GM18909 (cell line): Measurements from ENCODE around the gene PTK7.
A peak's percentile ranks its signal among the peaks of the same experiment; 100 is the strongest.
"Not testable (repeated sequence)": the region's sequence is repeated elsewhere in the genome, so short reads cannot be mapped to it uniquely, and the experiment has no call there.

Experiments
- ATAC-seq: cut with Tn5 transposase; IDR thresholded peaks from one replicate; pipeline ENCODE4 v1.9.1; 2021; ENCODE audit warnings: mild to moderate bottlenecking; ENCODE audit not compliant: unreplicated experiment, poor library complexity

PTK7 gene

DNA sequence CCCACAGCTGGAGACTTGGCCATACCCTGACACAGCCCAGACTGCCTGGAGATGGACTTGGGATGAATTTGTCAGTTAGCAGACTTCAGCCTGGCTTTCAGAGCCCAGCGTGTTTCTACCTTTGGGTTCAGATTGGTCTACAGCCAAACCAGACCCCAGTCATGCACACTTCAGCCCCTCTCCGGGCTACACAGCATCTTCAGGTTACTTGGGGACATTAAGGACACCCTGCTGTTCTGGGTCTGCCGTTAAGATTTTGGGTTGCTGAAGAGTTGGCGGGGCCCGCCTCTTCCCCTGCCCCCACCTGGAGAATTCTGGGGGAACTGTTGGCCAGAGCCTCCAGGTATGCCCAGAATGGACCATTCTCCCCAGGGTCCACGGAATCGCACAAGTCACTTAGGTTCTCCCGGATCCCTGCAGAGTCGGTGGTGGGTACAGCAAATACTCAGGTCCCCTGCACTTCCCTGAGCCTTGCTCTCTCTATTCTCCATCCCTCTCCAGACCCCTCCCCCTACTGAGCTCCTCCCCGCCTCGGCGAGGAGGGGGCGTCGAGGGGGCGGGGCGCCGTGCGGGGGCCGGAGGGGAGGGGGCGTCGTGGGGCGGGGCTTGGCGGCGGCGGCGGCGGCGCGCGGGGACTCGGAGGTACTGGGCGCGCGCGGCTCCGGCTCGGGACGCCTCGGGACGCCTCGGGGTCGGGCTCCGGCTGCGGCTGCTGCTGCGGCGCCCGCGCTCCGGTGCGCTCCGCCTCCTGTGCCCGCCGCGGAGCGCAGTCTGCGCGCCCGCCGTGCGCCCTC, at the start of gene PTK7:
PTK7 (plus strand) TSS at position 645 of the 794 bp plus-strand sequence. CDS start 175 bp downstream, outside the sequence.
- ATAC-seq = no peak

DNA sequence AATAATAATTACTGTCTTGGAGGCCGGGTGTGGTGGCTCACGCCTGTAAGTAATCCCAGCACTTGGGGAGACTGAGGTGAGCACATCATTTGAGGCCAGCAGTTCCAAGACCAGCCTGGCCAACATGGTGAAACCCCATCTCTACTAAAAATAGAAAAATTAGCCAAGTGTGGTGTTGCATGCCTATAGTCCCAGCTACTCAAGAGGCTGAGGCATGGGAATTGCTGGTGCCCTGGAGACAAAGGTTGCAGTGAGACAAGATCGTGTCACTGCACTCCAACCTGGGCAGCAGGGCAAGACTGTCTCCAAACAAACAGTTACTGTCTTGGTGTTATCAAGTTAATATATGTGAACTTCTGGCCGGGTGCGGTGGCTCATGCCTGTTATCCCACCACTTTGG, 49.7 kb upstream of the PTK7 start:
- ATAC-seq = no peak

DNA sequence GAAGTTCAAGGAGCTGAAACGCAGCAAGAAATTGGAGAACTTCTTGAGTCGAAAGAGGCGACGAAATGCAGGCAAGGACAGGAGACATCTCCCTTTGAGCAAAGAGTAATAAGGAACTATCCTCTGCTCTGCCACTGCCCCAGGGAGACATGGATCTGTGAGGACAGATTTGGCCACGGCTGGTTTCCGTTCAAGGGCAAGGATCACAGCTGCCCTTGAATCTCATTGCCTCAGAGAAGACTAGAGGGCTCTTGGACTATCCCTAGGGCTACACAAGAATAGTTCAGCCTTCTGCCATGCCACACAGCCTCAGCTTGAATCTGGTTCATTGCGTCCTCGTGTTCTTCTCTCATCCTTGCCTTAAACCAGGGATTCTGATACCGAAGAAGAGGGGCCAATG, 47.0 kb upstream of the PTK7 start:
- ATAC-seq = no peak

DNA sequence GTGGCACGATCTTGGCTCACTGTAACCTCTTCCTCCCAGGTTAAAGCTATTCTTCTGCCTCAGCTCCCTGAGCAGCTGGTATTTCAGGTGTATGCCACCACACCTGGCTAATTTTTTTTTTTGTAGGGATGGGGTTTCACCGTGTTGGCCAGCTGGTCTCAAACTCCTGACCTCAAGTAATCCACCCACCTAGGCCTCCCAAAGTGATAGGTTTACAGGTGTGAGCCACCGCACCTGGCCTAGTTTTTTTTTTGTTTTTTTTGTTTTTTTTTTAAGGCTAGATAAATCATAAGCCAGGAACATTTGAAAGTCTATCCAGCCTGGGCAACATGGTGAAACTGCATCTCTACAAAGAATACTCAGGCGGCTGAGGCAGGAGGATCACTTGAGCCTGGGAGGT, 43.8 kb upstream of the PTK7 start:
- ATAC-seq = no peak

DNA sequence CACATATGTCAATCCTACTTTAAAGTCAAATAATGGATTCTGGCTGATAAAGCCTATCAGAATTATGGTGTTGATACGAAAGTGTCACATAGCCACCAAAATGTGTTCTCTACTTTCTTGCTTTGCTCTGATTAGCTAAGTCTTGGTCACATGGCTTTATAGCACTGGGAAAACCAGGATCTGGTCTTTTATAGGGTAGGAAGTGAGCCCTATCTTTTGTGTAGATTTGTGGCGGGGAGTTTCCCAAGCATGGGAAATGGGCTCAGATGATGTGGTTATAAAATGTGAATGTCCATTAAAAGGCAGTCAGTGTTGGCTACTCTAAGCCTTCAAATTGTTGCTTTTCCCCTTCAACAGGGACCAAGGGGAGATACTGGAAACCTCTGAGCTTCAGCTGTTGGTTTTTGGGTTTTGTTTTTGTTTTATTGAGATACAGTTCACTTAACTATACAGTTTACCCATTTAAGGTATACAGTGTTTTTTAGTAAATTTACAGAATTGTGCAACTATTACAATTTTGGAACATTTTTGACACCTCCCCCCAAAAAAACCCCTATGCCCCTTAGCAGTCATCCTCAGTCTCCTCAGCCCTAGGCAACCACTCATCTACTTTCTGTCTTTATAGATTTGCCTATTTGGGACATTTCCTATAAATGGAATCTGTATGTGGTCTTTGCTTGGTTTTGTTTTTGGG, 42.5 kb upstream of the PTK7 start:
- ATAC-seq = no peak

DNA sequence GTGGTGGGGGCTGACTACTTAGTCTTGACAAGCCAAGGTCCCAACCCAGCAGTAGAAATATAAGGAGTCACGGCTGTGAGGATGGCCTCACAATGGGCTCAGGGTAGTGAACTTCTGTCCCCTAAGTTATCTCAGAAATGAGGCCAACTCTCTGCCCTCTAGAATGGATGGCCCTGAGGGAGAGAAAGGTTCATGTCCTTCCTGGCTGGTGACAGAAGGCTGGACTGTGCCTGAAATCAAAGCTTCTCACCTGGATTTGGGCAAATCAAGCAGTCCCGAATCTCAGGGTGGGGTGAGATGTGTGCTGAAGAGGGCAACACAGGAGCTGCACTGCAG, 42.0 kb upstream of the PTK7 start:
- ATAC-seq = no peak

DNA sequence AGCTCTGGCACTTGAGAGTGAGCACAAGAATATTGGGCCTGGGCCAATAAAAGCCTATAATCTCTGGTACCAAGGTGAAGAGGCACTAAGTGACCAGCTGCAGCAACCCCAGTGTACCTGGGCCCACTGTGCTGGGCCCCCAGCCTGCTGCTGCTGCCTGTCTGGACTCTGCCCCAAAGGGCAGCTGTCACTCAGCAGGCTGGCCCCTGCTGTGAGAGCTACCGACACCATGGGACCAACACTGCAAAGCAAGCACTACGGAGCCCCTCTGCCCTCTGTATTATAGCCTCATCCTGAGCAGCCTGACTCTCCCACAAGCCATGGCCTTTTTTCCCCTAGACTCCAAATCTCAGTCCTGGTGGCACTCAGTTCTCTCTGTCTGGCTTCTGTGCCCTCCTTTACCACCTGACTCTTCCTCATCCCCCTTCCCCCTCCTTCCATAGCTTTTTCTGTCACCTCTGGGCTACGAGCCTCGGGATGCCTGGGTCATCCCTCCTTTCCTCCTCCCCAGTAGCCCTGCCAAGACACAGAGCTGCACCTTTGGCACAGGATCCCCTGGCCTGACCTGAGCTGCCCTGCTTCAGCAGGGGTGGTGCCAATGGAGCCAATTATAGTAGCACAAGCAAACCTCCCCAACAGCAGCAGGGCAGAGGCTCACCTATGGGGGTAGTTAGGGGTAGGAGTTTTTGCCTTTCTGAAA, 40.5 kb upstream of the PTK7 start:
- no peak for ATAC-seq

DNA sequence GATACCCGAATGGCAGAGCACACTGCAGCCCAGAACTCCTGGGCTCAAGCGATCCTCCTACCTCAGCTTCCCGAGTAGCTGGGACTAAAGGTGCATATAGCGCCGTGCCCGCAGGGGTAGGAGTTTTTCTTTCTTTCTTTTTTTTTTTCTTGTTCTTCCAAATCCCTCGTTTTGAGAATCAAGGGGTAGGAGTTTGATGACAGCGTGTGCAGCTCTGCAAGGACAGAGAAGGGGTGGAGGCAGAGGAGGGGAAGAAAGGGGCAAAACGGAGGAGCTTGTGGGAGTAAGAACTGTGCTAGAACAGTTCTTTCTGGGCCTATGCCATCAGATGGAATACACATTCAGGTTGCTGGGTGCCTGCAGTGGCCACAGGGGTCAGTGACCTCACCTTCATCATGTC, 39.4 kb upstream of the PTK7 start:
- no peak for ATAC-seq

DNA sequence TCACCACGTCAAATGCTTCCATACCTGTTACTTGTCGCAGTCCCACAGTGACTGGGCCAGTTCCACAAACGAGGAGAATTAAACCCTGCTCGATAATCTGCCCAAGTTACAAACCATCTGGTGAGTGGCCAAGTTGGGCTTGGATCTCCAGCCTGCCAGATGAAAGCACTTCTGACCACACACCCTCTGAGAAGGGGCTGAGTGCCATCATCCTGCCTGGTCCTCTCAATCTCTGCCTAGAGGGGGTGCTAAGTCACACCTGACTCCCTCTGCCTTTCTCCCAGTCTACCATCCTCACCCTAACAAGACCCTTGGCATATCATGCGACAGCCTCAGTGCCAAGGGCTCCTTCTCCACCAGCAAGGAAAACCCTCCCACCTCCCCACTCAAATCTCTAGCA, 38.9 kb upstream of the PTK7 start:
- ATAC-seq = no peak

DNA sequence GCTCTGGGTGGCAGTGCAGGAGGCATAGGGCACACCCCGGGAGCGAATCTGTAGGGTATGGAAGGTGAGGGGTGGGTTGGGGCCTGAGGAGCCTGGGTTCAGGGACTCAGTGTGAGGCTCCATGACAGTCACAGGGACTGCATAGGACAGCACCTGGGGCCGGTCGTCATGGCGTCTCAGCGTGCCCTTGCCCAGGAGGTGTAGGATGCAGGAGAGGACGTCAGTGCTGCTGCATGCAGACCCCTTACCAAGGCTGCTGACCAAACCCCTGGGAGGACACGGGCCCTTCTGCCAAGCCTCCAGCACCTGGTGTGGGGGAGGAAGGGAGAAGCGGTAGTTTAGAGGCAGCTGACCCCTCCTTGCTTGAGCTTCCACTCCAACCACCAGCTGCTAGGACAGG, 38.4 kb upstream of the PTK7 start:
- no peak for ATAC-seq

DNA sequence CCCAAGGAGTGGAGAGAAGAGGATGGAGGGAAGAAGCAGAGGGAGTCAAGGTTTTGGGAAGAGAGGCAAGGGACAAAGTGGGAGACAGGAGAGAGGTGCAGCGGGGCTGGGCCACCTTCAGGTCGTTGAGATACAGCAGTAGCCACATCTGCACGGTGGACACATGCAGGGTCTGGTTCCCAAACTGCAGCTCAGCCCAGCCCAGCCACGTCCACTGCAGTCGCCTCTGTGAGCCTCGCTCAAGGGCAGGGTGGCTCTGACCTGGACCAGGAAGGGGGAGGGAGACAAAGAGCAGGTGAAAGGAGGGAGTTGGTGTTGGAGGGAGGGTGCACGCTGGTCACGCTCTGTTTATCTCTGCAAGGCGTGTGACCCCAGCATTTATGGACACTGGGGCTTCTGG, 37.4 kb upstream of the PTK7 start:
- no peak for ATAC-seq

DNA sequence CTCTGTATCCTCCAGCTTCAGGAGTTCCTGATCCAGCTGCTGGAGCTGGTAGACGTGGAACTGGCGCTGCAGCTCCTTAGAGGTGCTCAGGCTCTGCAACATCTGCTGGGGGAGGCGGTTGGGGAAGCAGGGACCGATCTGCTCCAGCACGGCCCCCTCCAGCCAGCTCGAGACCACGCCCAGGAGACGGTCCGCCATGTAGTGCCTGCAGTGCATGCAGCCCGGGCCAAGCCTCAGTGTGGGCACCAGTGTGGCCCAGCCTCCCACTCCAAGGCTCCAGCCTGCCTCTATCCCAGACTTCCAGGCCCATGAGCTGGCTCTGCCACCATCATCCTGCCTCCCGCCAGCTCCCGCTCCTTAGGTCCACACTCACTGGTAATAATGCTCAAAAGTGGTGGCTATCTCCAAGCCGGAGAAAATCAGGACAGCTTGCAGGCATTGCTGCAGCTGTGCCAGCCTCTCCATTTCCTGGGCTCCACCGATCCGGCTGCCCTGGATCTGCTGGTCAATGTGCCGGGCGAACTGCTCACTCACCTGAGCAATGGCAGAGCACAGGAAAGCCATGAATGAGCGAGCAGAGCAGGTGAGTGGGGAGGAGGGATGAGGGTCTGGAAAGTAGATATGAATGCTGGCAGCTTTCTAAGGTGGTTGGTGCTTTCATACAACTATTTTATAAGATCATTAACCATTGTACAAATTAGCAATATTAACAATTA, 35.4 kb upstream of the PTK7 start:
- ATAC-seq = no peak

DNA sequence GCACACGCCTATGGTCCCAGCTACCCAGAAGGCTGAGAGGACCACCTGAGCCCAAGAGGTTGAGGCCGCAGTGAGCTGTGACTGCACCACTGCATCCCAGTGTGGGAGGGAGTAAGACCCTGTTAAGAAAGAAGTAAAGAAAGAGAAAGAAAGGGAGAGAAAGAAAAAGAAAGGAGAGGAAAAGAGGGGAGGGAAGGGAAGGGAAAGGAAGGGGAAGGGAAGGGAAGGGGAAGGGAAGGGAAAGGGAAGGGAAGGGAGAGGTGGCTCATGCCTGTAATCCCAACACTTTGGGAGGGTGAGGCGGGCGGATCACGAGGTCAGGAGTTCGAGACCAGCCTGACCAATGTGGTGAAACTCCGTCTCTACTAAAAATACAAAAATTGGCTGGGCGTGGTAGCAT, 34.6 kb upstream of the PTK7 start:
- not testable (repeated sequence) for ATAC-seq

DNA sequence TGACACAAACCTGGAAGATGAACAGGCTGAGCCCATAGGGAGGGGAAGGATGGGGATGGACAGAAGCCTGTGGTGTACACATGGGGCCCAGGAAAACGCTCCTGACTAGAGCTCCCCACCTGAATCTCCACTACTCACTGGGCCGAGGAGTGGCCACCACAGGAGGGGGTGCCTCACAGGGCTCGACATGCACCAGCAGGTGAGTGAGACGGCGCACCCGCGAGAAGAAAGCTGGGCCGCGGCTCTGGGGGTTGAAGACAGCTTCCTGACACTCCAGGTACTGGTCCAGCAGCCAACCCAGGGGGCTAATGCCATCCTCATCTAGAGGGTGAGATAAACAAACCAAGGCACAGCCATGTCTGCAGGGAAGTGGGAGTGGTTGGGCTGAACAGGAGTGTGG, 32.8 kb upstream of the PTK7 start:
- ATAC-seq = no peak

DNA sequence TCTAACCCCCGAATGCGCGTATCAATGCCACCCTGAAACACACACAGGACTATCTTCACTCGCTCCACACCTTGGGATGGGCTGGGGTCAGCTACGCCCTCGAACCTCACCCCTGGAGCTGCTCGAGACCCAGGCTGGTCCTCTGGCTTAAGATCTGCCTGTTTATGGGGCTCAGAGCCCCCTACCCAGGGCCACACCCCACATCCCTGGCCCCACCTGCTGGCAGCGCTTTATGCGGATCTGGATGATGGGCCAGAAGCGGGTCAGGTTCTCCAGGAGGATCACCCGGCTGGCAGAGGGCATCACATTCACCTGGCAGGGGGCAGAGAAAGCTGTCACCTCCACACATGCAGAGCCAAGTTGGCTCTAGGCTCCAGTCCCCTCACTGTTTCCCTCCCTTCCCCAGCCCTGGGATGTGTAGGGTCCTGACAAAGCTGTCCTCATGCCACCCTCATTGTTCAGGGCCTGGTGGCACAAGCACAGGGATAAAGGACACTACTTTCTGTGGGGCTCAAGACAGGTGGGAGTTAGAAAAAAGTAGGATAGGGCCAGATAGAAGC, 30.7 kb upstream of the PTK7 start:
- no peak for ATAC-seq

DNA sequence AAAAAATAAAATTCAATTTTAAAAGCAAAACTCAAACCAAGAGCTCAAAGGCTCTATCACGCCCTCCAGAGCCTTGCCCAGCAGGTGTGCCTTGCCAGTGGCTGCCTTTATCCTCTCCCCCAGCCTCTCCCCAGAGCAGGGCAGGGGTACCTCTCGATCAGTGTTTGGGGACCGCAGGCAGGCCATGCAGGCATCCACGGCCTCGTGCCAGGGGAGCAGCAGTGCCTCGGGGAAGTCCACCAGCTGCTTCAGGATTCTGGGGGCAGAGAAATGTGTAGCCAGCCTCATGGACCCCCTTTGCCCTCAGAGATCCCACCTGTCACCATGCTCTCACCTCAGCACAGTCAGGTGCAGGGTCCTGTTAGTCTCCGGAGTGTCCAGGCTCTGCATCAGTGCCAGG, 28.1 kb upstream of the PTK7 start:
- ATAC-seq = no peak

DNA sequence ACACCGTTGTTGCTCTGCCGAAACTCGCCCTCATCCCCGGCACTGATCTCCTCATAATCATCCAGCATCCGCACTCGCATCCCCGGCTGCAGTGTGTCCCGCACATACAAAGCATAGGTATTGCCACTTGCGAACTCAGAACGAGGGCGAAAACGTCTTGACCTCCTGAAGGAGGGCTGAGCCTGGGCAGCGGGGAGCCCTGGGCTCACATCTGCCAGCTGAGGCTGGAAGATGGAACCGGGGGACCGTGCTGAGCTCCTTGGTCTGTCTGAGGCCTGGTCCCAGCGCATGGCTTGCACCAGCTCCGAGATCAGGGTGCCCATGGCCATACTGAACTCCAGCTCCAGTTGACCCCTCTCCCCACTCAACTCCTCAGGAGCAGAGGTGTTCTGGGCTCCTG, 25.1 kb upstream of the PTK7 start:
- ATAC-seq = no peak

DNA sequence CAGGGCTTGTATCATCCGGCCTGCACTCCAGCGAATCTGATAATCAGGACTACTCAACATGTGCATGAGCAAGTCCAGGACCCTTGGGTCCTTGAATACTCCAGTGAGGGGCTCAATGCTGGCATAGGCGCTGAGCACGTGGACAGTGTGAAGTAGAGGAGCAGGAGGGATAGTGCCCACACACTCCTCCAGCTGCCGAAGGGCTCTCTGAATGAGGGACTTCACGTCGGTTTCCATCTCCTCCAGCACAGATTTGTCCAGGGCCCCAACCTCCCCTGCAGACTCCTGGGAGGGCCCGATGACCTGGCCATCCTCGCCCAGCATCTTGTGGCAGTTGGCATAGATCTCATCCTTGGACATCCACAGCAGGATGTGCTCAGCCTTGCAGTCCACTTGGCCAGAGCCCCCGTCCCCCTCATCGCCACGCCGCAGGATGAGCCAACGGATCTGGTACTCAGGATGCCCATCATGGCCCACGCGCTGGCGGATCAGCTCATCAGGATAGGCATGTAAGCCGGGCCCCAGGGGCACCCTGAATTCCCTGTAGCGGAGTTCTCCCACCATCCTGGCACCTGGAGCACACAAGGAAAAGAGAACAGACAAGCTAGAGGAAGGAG, 23.8 kb upstream of the PTK7 start:
- ATAC-seq = no peak

DNA sequence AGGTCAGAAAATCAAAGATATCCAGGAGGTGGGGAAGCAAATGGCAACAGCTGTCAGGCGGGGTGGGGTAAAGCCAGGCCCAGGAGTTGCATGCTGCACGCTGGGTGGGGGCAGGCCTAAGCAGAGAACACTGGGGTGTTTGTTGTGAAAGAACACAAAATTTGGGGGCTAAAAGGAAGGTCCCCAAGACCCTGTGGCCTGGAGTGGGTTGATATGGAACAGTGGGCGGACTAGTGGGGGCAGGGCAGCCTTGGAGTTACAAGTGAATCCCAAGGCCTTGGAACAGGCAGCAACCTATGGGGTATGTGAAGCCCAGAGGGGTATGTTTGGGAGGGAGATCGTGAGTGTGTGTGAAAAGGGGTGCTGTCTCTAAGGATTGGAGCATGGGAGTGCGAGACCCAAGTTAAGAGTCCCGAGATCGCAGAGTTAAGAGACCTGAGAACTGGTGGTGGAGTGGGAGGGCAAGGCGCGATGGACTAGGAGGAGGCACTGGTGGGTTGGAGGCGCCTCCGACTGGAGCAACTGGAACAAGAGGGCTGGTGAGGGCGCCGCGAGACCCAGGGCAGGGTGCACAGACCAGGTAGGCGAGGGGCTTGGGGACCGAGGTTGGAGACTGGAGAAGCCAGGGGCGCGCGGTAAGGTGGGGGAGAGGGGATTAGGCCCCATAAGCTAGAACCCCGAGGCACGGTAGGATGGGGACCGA, 23.1 kb upstream of the PTK7 start:
- ATAC-seq = peak; percentile 19
